ENCODE data around the gene ACTL9. TPM values are rescaled to one million over a fixed set of nuclear protein-coding genes. Genes with fewer than 3 reads are reported as not detected.
"Not testable (repeated sequence)": the region's sequence is repeated elsewhere in the genome, so short reads cannot be mapped to it uniquely, and the experiment has no call there.

ACTL9 gene
- total RNA-seq, 1 experiment from 2014 or later, result not detected

GRCh38 chr19:8705742-8706141 is 7.1 kb upstream of the ACTL9 start:
- Histone ChIP-seq H3K27me3 (ENCODE audit: low read length) (no peaks in the 10 kb centered on the region), H3K27ac (ENCODE audit: low read length) (no peak overlapping the region), H3K4me3 (ENCODE audit: low read length) (no peak overlapping the region), H4K20me1 (ENCODE audit: insufficient read depth, low read depth, low read length) (no peaks in the 10 kb centered on the region), H3K9me2 (replicated peaks; ENCODE audit: insufficient read depth, low read length) (no peaks in the 10 kb centered on the region), H3K9me3 (ENCODE audit: low read length) (no peaks in the 10 kb centered on the region), H2AFZ (ENCODE audit: low read length) (no peak overlapping the region), H3K4me2 (ENCODE audit: low read depth, low read length, poor library complexity, severe bottlenecking) (no peak overlapping the region), H3K4me1 (ENCODE audit: low read length) (no peaks in the 10 kb centered on the region), H3K79me2 (ENCODE audit: low read length) (no peaks in the 10 kb centered on the region), H3K36me3 (ENCODE audit: insufficient read depth, low read length) (no peaks in the 10 kb centered on the region), H3K9ac (ENCODE audit: low read length) (no peak overlapping the region)
- DNase-seq, result no peak

DNA sequence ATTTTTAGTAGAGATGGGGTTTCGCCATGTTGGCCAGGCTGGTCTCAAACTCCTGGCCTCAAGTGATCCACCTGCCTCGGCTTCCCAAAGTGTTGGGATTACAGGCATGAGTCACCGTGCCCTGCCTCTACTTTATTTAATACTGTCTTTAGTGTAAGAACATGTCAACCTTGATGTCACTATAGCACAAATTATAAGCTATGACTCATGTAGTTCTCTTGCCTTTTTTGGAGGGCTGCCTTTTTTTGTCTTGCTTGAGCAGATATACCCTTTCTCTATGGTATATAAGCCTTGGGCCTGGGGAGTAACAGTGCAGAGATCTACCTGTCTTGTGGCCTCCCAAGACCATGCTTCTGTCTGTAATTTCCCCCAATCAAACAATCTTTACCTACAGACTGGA is 6.7 kb upstream of the ACTL9 start:
- H3K79me2 ChIP-seq (ENCODE audit: low read length); H3K4me2 ChIP-seq (ENCODE audit: low read depth, low read length, poor library complexity, severe bottlenecking); H3K9me2 ChIP-seq (replicated peaks; ENCODE audit: insufficient read depth, low read length); H2AFZ ChIP-seq (ENCODE audit: low read length); H3K4me3 ChIP-seq (ENCODE audit: low read length); DNase-seq; H3K9me3 ChIP-seq (ENCODE audit: low read length); H3K9ac ChIP-seq (ENCODE audit: low read length); H4K20me1 ChIP-seq (ENCODE audit: insufficient read depth, low read depth, low read length); H3K36me3 ChIP-seq (ENCODE audit: insufficient read depth, low read length); H3K27ac ChIP-seq (ENCODE audit: low read length); H3K4me1 ChIP-seq (ENCODE audit: low read length); H3K27me3 ChIP-seq (ENCODE audit: low read length): not testable (repeated sequence)

DNA sequence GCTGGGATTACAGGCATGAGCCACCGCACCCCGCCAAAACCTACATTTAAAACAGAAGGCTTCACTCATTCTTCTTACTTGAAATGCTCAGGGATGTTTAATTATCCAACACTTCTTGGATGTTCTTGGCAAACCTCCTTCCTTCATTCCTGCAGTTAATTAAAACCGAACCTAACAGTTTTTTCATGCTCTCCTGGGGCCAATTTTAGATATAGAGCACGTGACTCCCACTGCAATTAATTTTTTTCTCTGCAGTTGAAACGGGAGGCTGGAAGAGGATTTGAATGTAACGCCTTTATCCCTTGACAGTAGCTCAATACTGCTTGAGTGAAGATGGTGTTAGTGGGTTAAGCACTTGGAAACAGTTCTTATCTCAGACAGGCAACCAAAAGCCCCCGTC is 4.6 kb upstream of the ACTL9 start:
- Histone ChIP-seq H3K27ac (ENCODE audit: low read length) (no peak overlapping the region), H3K9ac (ENCODE audit: low read length) (no peak overlapping the region), H3K4me3 (ENCODE audit: low read length) (no peak overlapping the region), H3K4me2 (ENCODE audit: low read depth, low read length, poor library complexity, severe bottlenecking) (no peak overlapping the region), H4K20me1 (ENCODE audit: insufficient read depth, low read depth, low read length) (no peaks in the 10 kb centered on the region), H3K27me3 (ENCODE audit: low read length) (no peaks in the 10 kb centered on the region), H3K9me2 (replicated peaks; ENCODE audit: insufficient read depth, low read length) (no peaks in the 10 kb centered on the region), H2AFZ (ENCODE audit: low read length) (no peak overlapping the region), H3K9me3 (ENCODE audit: low read length) (no peaks in the 10 kb centered on the region), H3K79me2 (ENCODE audit: low read length) (no peaks in the 10 kb centered on the region), H3K36me3 (ENCODE audit: insufficient read depth, low read length) (no peaks in the 10 kb centered on the region), H3K4me1 (ENCODE audit: low read length) (no peaks in the 10 kb centered on the region)
- DNase-seq, result no peak

DNA sequence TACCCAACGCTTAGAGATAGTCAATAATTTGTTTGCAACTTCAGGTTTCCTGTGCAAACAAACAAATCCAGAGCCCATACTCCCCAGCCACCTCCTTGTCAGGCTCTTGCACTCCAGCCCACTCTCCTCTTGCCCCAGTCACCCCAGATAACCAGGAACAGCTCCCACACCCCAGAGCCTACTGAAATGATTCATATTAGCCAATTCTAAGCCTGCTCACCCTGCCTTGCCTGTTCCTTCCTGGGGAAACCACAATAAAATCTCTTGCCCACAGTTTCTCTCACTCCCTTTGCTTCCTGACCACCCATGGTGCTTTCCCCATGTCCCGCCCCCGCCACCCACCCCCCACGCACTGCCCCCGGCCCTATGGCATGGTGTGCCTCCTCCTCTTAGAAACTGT is 3.8 kb upstream of the ACTL9 start:
- Histone ChIP-seq H3K27me3 (ENCODE audit: low read length) (no peaks in the 10 kb centered on the region), H3K9ac (ENCODE audit: low read length) (no peak overlapping the region), H3K9me2 (replicated peaks; ENCODE audit: insufficient read depth, low read length) (no peaks in the 10 kb centered on the region), H3K9me3 (ENCODE audit: low read length) (no peaks in the 10 kb centered on the region), H3K4me1 (ENCODE audit: low read length) (no peaks in the 10 kb centered on the region), H4K20me1 (ENCODE audit: insufficient read depth, low read depth, low read length) (no peaks in the 10 kb centered on the region), H3K79me2 (ENCODE audit: low read length) (no peaks in the 10 kb centered on the region), H2AFZ (ENCODE audit: low read length) (no peak overlapping the region), H3K4me3 (ENCODE audit: low read length) (no peak overlapping the region), H3K27ac (ENCODE audit: low read length) (no peak overlapping the region), H3K36me3 (ENCODE audit: insufficient read depth, low read length) (no peaks in the 10 kb centered on the region), H3K4me2 (ENCODE audit: low read depth, low read length, poor library complexity, severe bottlenecking) (no peak overlapping the region)
- no peak for DNase-seq

- H3K4me1 ChIP-seq (ENCODE audit: low read length), result no peaks in the 10 kb centered on the region
Observed at GRCh38 chr19:8700956-8701355, 2.4 kb upstream of the ACTL9 start.

GRCh38 chr19:8699908-8700307 is 1.3 kb upstream of the ACTL9 start:
- H4K20me1 ChIP-seq (ENCODE audit: insufficient read depth, low read depth, low read length), result no peaks in the 10 kb centered on the region
- no peaks in the 10 kb centered on the region for H3K79me2 ChIP-seq (ENCODE audit: low read length)
- no peak overlapping the region for H2AFZ ChIP-seq (ENCODE audit: low read length)
- no peaks in the 10 kb centered on the region for H3K9me3 ChIP-seq (ENCODE audit: low read length)
- H3K27me3 ChIP-seq (ENCODE audit: low read length), result no peaks in the 10 kb centered on the region
- no peaks in the 10 kb centered on the region for H3K4me1 ChIP-seq (ENCODE audit: low read length)
- no peak for DNase-seq
- no peak overlapping the region for H3K9ac ChIP-seq (ENCODE audit: low read length)
- H3K36me3 ChIP-seq (ENCODE audit: insufficient read depth, low read length), result no peaks in the 10 kb centered on the region
- no peak overlapping the region for H3K27ac ChIP-seq (ENCODE audit: low read length)
- no peak overlapping the region for H3K4me2 ChIP-seq (ENCODE audit: low read depth, low read length, poor library complexity, severe bottlenecking)
- H3K9me2 ChIP-seq (replicated peaks; ENCODE audit: insufficient read depth, low read length), result no peaks in the 10 kb centered on the region
- H3K4me3 ChIP-seq (ENCODE audit: low read length), result no peak overlapping the region

More at GRCh38 chr19:8700956-8701355, 2.4 kb upstream of the ACTL9 start:
- Histone ChIP-seq H3K4me3 (ENCODE audit: low read length) (no peak overlapping the region), H3K27ac (ENCODE audit: low read length) (no peak overlapping the region), H3K36me3 (ENCODE audit: insufficient read depth, low read length) (no peaks in the 10 kb centered on the region), H3K27me3 (ENCODE audit: low read length) (no peaks in the 10 kb centered on the region), H3K9me3 (ENCODE audit: low read length) (no peaks in the 10 kb centered on the region), H4K20me1 (ENCODE audit: insufficient read depth, low read depth, low read length) (no peaks in the 10 kb centered on the region), H3K9ac (ENCODE audit: low read length) (no peak overlapping the region), H3K9me2 (replicated peaks; ENCODE audit: insufficient read depth, low read length) (no peaks in the 10 kb centered on the region), H3K4me2 (ENCODE audit: low read depth, low read length, poor library complexity, severe bottlenecking) (no peak overlapping the region), H2AFZ (ENCODE audit: low read length) (no peak overlapping the region), H3K79me2 (ENCODE audit: low read length) (no peaks in the 10 kb centered on the region)
- DNase-seq, result no peak

DNA sequence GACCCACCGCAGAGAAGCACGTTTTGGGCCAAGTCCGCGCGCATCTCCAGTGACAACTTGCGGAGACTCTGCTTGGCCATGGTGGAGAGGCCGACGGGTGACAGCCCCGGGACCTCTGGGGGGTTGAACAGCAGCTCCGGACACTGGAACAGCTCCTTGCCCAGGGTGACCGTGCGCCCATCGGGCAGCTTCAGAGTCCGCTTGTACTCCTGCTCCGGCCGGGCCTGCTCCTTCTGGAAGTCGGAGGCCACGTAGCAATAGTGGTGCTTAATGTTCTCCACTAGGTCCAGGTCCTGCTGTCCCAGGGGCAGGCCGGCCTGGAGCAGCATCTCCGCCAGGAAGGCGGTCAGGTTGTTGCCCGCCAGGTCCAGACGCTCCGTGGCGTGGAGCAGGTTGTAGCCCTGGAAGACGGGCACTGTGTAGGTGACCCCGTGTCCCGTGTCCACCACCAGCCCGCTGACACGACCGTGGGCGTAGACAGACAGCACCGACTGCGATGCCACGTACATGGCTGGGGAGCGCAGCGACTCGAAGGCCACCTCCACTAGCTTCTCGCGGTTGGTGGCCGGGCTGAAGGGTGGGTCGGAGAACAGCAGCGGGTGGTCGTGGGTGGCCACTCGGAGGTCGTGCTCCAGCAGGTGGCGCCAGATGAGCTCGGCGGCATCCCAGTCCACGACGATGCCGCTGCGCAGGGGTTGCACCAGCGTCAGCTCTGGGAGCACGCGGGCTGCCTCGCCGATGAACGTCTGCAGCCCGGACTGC is 743 bp downstream of the ACTL9 start:
- no peak overlapping the region for H3K27ac ChIP-seq (ENCODE audit: low read length)
- no peaks in the 10 kb centered on the region for H3K4me1 ChIP-seq (ENCODE audit: low read length)
- H4K20me1 ChIP-seq (ENCODE audit: insufficient read depth, low read depth, low read length), result no peaks in the 10 kb centered on the region
- H3K9ac ChIP-seq (ENCODE audit: low read length), result no peak overlapping the region
- no peaks in the 10 kb centered on the region for H3K36me3 ChIP-seq (ENCODE audit: insufficient read depth, low read length)
- no peak for DNase-seq
- H3K79me2 ChIP-seq (ENCODE audit: low read length), result no peaks in the 10 kb centered on the region
- no peaks in the 10 kb centered on the region for H3K9me2 ChIP-seq (replicated peaks; ENCODE audit: insufficient read depth, low read length)
- no peaks in the 10 kb centered on the region for H3K27me3 ChIP-seq (ENCODE audit: low read length)
- H3K4me3 ChIP-seq (ENCODE audit: low read length), result no peak overlapping the region
- H3K4me2 ChIP-seq (ENCODE audit: low read depth, low read length, poor library complexity, severe bottlenecking), result no peak overlapping the region
- H3K9me3 ChIP-seq (ENCODE audit: low read length), result no peaks in the 10 kb centered on the region
- H2AFZ ChIP-seq (ENCODE audit: low read length), result no peak overlapping the region

DNA sequence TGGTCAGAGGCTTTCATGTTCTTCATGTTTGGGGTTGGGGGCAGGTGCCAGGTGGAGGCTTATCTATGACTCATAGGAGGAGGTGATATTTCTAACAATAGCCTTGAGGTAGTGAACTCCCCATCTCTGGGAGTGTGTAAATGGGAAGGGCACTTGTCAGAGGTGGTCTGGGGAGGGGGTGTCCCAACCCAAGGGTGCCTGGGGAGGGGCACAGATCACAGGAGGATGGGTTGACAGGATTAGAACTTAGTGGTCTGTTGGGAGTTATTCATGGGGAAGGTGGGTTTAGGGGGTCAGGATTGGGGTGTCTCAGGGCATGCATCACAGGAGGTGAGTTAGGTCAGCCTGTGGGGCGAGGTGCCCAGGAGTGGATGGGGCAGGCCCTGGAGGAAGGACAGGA is 1.6 kb downstream of the ACTL9 start:
- Histone ChIP-seq H3K9me3 (ENCODE audit: low read length) (no peaks in the 10 kb centered on the region), H3K36me3 (ENCODE audit: insufficient read depth, low read length) (no peaks in the 10 kb centered on the region), H3K4me2 (ENCODE audit: low read depth, low read length, poor library complexity, severe bottlenecking) (no peak overlapping the region), H3K27me3 (ENCODE audit: low read length) (no peaks in the 10 kb centered on the region), H3K9me2 (replicated peaks; ENCODE audit: insufficient read depth, low read length) (no peaks in the 10 kb centered on the region), H2AFZ (ENCODE audit: low read length) (no peak overlapping the region), H4K20me1 (ENCODE audit: insufficient read depth, low read depth, low read length) (no peaks in the 10 kb centered on the region), H3K27ac (ENCODE audit: low read length) (no peak overlapping the region), H3K4me1 (ENCODE audit: low read length) (no peaks in the 10 kb centered on the region), H3K4me3 (ENCODE audit: low read length) (no peak overlapping the region), H3K79me2 (ENCODE audit: low read length) (no peaks in the 10 kb centered on the region), H3K9ac (ENCODE audit: low read length) (no peak overlapping the region)
- no peak for DNase-seq

Measured in Karpas-422 (cell line).